ENCODE data around the gene TMTC2.

- TF ChIP-seq CTCF (IDR thresholded peaks at IDR 0.05), result no peak
- no peak for TF ChIP-seq POLR2A (IDR thresholded peaks at IDR 0.05)
Observed at GRCh38 chr12:82723891-82724290, 37.2 kb downstream of the TMTC2 start.

Data from adrenal gland (tissue), 5 donors.